ENCODE measurements around the gene ADAMTS13.

ADAMTS13 gene

GRCh38 chr9:133393399-133393798 is 28.8 kb upstream of the ADAMTS13 start:
- DNase-seq: no peak

- DNase-seq: no peak
Observed at GRCh38 chr9:133394687-133395271, 27.4 kb upstream of the ADAMTS13 start.

- no peak for DNase-seq
Observed at GRCh38 chr9:133396952-133397351, 25.2 kb upstream of the ADAMTS13 start.

GRCh38 chr9:133397370-133397769 is 24.8 kb upstream of the ADAMTS13 start:
- DNase-seq: no peak

GRCh38 chr9:133397895-133398294 is 24.3 kb upstream of the ADAMTS13 start:
- no peak for DNase-seq

GRCh38 chr9:133400292-133400691 is 21.9 kb upstream of the ADAMTS13 start:
- DNase-seq: no peak

- no peak for DNase-seq
Observed at GRCh38 chr9:133401588-133401987, 20.6 kb upstream of the ADAMTS13 start.

GRCh38 chr9:133402689-133403088 is 19.5 kb upstream of the ADAMTS13 start:
- no peak for DNase-seq

GRCh38 chr9:133403766-133404453 is 18.3 kb upstream of the ADAMTS13 start:
- peak; percentile 69 for DNase-seq

- no peak for DNase-seq
Observed at GRCh38 chr9:133404454-133405002, 17.6 kb upstream of the ADAMTS13 start.

GRCh38 chr9:133405508-133406438 is 16.4 kb upstream of the ADAMTS13 start:
- DNase-seq: no peak

- DNase-seq: peak; percentile 90
Observed at GRCh38 chr9:133406480-133407307, 15.5 kb upstream of the ADAMTS13 start.

GRCh38 chr9:133408042-133408441 is 14.1 kb upstream of the ADAMTS13 start:
- no peak for DNase-seq

GRCh38 chr9:133415170-133415569 is 7.0 kb upstream of the ADAMTS13 start:
- DNase-seq: no peak

GRCh38 chr9:133417541-133418461 is 4.4 kb upstream of the ADAMTS13 start, which contains the start of gene REXO4:
REXO4 (minus strand) TSS chr9:133418010; CDS start chr9:133417844, 166 bp downstream.
- DNase-seq: peak; percentile 91

- no peak for DNase-seq
Observed at GRCh38 chr9:133419005-133419404, 3.2 kb upstream of the ADAMTS13 start.

GRCh38 chr9:133420392-133420827 is 1.8 kb upstream of the ADAMTS13 start:
- peak; percentile 35 for DNase-seq

- no peak for DNase-seq
Observed at GRCh38 chr9:133423216-133423615, 1.0 kb downstream of the ADAMTS13 start.

- DNase-seq: no peak
Observed at GRCh38 chr9:133424187-133424586, 2.0 kb downstream of the ADAMTS13 start.

GRCh38 chr9:133425049-133425632 is 3.0 kb downstream of the ADAMTS13 start:
- DNase-seq: no peak

GRCh38 chr9:133426011-133426410 is 3.8 kb downstream of the ADAMTS13 start:
- DNase-seq: no peak
